Left hindlimb (tissue), 1 donor: ENCODE measurements around the gene DLX6.
"Not testable (repeated sequence)": the region's sequence is repeated elsewhere in the genome, so short reads cannot be mapped to it uniquely, and the experiment has no call there.

Source experiments
- DNase-seq: peaks from one replicate; pipeline ENCODE4 v3.0.0-alpha.2; 2018

The DLX6 gene

GRCh38 chr7:97024209-97025129 is 19.1 kb downstream of the DLX6 start, which contains the start of gene DLX5:
TSS of gene DLX5 (minus strand) at chr7:97024831. CDS start at chr7:97024623, 208 bp downstream.
- DNase-seq, result peak; percentile 86

GRCh38 chr7:97025130-97025499 is 19.8 kb downstream of the DLX6 start:
- DNase-seq, result no peak

DNA sequence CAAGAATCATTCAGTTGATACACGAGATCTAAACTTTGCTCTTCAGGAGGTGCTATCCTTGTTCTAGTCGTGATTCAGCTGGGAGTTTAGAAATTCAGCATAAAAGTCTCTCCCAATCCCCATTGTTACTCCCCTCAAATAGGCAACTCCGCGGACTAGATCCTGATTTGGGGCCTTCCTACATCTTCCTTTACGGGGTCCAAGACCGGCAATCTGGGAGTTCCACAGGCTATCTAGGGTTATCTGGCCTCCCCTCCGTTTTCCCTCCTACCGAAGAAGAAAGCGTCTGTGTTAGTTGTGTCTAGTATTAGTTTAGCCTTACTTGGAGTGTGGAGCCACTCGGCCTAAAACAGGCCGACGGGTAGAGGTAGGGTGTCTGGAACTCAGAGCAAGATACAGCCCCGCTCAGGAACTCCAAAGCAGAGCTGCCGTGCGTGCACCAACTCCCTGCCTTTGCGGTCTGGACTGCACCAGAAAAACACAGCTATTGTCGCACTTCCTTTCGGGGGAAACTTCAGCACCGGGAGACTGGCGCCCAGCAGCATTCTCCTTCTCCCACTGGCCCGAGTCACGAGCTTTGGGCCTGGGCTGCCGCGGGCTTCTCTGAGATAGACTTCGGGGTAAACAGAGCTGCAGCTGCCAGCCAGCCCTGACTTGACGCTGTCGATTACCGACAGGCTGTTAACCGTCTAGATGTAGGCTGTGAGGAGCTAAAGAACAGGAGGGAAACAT is 20.8 kb downstream of the DLX6 start:
- no peak for DNase-seq

DNA sequence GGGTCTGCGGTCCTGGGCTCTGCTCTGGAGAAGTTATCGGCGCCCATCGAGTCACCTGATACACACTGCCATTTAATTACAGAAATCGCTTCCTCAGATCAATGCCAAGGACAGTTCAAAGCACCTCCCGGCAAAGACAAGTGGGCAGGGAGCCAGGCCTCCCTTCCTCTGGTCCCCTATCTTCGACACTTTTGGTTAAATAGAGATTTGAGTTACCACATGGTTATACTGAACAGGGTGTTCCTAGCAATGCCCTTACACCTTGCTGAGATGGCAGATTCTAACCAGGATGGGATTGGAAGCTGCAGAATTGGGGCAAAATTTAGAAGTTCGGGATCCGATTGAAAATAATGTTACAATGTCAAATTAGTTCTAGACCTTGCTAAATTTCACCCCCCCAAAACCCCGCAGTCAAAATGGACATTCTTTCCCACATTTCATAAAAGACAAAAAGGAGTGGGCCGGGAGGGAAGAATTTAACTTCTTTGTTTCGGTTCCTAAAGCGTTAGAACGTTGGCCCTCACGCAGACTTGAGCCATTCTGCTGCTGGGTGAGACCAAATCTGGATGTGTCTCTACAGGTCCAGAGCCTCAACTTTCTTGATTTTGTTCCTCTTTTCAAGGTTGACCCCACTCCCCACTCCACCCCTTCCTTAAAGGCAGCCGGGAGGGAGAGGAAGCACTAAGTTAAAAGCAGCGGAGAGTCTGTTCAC is 21.5 kb downstream of the DLX6 start:
- DNase-seq, result no peak

- DNase-seq, result peak; percentile 78
Observed at GRCh38 chr7:97027427-97028234, 22.3 kb downstream of the DLX6 start.

GRCh38 chr7:97034213-97034852 is 29.0 kb downstream of the DLX6 start:
- not testable (repeated sequence) for DNase-seq

- no peak for DNase-seq
Observed at GRCh38 chr7:97039374-97040065, 34.2 kb downstream of the DLX6 start.

DNA sequence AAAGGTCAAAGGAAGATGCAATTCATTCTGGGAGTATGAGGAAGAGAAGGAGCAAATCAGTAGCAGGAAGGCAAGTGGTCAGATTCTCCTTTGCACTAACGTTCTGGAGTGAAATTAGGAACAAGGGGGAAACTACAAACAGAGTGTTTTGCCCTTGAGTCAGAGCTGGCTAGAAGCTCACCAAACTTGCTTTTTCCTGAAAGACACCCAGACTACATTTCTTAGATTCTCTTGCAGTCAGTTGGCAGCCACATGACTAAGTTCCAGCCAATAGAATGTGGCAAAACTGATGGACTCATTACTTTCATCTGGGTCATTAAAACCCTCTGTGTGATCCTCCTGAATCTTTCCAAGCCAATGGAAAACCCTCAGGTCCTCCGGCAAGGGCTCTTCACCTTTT is 37.9 kb downstream of the DLX6 start:
- DNase-seq, result no peak
